T-helper 2 cell treated with Interferon-gamma antibody and Interleukin-4, amounts not matched to agents 5 μg/mL and 100 μg/mL, for 36 hours (primary cell): ENCODE data around the gene DNAAF5.

Experiments
- DNase-seq: peaks from one replicate; pipeline ENCODE4 v3.0.0; 2021; ENCODE audit warnings: low spot score
- H3K27ac Mint-ChIP-seq: one replicate; pipeline ENCODE4 v1.8.0; 2021; ENCODE audit warnings: mild to moderate bottlenecking, mixed read lengths
- H3K27me3 Mint-ChIP-seq: one replicate; pipeline ENCODE4 v1.8.0; 2021; ENCODE audit warnings: low read depth, mixed read lengths
- H3K36me3 Mint-ChIP-seq: one replicate; pipeline ENCODE4 v1.8.0; 2021; ENCODE audit warnings: low read depth, mixed read lengths
- H3K4me1 Mint-ChIP-seq: one replicate; pipeline ENCODE4 v1.8.0; 2021; ENCODE audit warnings: low read depth, mixed read lengths
- H3K4me3 Mint-ChIP-seq: one replicate; pipeline ENCODE4 v1.8.0; 2022; ENCODE audit warnings: mild to moderate bottlenecking, moderate library complexity, mixed read lengths
- H3K9me3 Mint-ChIP-seq: one replicate; pipeline ENCODE4 v1.8.0; 2021; ENCODE audit warnings: mixed read lengths

DNAAF5 gene

GRCh38 chr7:831596-832166 is 105.2 kb downstream of the DNAAF5 start:
- Mint-ChIP-seq H3K27ac (peak overlapping the region; percentile 93), H3K27me3 (no peaks in the 10 kb centered on the region), H3K9me3 (no peaks in the 10 kb centered on the region), H3K4me3 (peak overlapping the region; percentile 82), H3K4me1 (peaks cover 30% of the 10 kb centered on the region), H3K36me3 (peaks cover 6% of the 10 kb centered on the region)
- peak; percentile 41 for DNase-seq

GRCh38 chr7:832167-832967 is 105.9 kb downstream of the DNAAF5 start, which contains the start of gene SUN1:
Gene SUN1 (plus strand): TSS chr7:832476. CDS start chr7:832525, 49 bp downstream.
- H3K27me3 Mint-ChIP-seq = no peaks in the 10 kb centered on the region

GRCh38 chr7:832968-833424 is 106.5 kb downstream of the DNAAF5 start:
- H3K36me3 Mint-ChIP-seq = peaks cover 6% of the 10 kb centered on the region
- H3K27ac Mint-ChIP-seq = peak overlapping the region; percentile 93
- peak overlapping the region; percentile 82 for H3K4me3 Mint-ChIP-seq
- no peaks in the 10 kb centered on the region for H3K9me3 Mint-ChIP-seq
- DNase-seq = no peak
- H3K4me1 Mint-ChIP-seq = peaks cover 30% of the 10 kb centered on the region
- no peaks in the 10 kb centered on the region for H3K27me3 Mint-ChIP-seq

More at GRCh38 chr7:832167-832967, 105.9 kb downstream of the DNAAF5 start, which contains the start of gene SUN1:
- H3K4me1 Mint-ChIP-seq = peaks cover 30% of the 10 kb centered on the region
- H3K4me3 Mint-ChIP-seq = peak within 1 kb of the TSS; percentile 82
- peaks cover 6% of the 10 kb centered on the region for H3K36me3 Mint-ChIP-seq
- peak; percentile 36 for DNase-seq
- no peaks in the 10 kb centered on the region for H3K9me3 Mint-ChIP-seq
- peak within 1 kb of the TSS; percentile 93 for H3K27ac Mint-ChIP-seq

- H3K36me3 Mint-ChIP-seq = peaks cover 6% of the 10 kb centered on the region
- no peaks in the 10 kb centered on the region for H3K9me3 Mint-ChIP-seq
- H3K4me3 Mint-ChIP-seq = no peak overlapping the region
- no peaks in the 10 kb centered on the region for H3K27me3 Mint-ChIP-seq
- no peak for DNase-seq
- H3K27ac Mint-ChIP-seq = no peak overlapping the region
- H3K4me1 Mint-ChIP-seq = peaks cover 30% of the 10 kb centered on the region
Observed at GRCh38 chr7:833601-834258, 107.2 kb downstream of the DNAAF5 start.

- H3K27ac Mint-ChIP-seq = peak overlapping the region; percentile 44
- H3K4me1 Mint-ChIP-seq = peaks cover 30% of the 10 kb centered on the region
- peaks cover 8% of the 10 kb centered on the region for H3K36me3 Mint-ChIP-seq
- no peak overlapping the region for H3K4me3 Mint-ChIP-seq
- H3K9me3 Mint-ChIP-seq = no peaks in the 10 kb centered on the region
- H3K27me3 Mint-ChIP-seq = no peaks in the 10 kb centered on the region
- DNase-seq = no peak
Observed at GRCh38 chr7:834277-834676, 107.8 kb downstream of the DNAAF5 start.

- Mint-ChIP-seq H3K27ac (no peak overlapping the region), H3K4me1 (peaks cover 28% of the 10 kb centered on the region), H3K27me3 (no peaks in the 10 kb centered on the region), H3K4me3 (no peak overlapping the region), H3K36me3 (peaks cover 13% of the 10 kb centered on the region), H3K9me3 (no peaks in the 10 kb centered on the region)
- DNase-seq = no peak
Observed at GRCh38 chr7:835021-835420, 108.5 kb downstream of the DNAAF5 start.

DNA sequence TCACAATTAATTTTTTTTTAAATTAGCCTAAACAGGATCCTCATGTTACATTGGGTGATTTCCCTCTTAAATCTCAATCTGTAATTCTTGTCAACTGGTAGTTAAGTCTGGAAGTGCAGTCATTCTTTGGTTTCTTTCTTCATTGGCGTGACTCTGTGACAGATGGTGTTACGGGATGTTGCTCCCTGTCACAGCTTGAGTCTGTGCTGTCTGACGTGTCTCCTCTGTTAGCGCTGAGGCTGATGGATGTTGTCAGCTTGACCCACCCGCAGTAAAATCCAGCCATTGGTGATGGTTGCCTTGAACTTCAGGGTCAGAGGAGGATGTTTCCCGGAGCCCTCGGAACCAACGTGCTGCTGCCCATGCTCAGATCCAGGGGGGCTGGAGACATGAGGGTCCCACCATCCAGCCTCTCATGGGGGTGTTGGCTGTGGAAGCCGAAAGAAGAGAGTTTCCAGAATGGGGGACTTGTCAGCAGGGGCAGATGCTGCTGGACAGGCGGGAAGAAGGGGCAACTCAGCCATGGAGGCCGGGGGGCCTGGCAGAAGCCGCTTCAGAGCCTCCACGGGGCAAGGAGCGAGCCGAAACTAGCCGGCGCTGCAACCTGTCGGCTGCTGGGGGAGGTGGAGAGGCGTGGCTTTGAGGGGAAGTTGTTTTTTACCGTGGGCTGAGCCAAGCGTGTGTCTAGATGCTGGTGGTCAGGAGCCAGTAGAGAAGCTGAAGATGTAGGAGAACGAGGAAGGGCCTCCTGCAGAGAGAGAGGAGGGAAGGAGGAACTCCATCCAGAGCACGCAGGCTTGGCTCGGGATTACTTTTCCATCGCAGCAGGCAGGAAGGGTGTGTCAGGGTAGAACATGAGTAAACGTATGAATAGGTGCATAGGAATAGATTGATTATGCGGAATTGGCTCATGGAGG is 109.2 kb downstream of the DNAAF5 start:
- Mint-ChIP-seq H3K27ac (no peak overlapping the region), H3K36me3 (peaks cover 13% of the 10 kb centered on the region), H3K9me3 (no peaks in the 10 kb centered on the region), H3K4me3 (no peak overlapping the region), H3K27me3 (no peaks in the 10 kb centered on the region), H3K4me1 (peaks cover 21% of the 10 kb centered on the region)
- DNase-seq = no peak
